ENCODE measurements around the gene FAM151A.

- TF ChIP-seq CTCF (conservative IDR thresholded peaks at IDR 0.05) (no peak), ZFX (IDR thresholded peaks at IDR 0.05) (no peak)
These were observed 51.4 kb downstream of the FAM151A start for GRCh38 chr1:54571803-54572541.

Data from C4-2B (cell line).